Measurements from ENCODE around the gene OR2T11.
"Not testable (repeated sequence)": the region's sequence is repeated elsewhere in the genome, so short reads cannot be mapped to it uniquely, and the experiment has no call there.

Gene OR2T11, protein sequence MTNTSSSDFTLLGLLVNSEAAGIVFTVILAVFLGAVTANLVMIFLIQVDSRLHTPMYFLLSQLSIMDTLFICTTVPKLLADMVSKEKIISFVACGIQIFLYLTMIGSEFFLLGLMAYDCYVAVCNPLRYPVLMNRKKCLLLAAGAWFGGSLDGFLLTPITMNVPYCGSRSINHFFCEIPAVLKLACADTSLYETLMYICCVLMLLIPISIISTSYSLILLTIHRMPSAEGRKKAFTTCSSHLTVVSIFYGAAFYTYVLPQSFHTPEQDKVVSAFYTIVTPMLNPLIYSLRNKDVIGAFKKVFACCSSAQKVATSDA

GRCh38 chr1:248634991-248635390, at the start of gene OR2T11:
OR2T11 (minus strand) TSS chr1:248635091; CDS start chr1:248627128, 7,963 bp downstream.
- H3K4me1 ChIP-seq (ENCODE audit: insufficient read depth, low read length); H3K9me3 ChIP-seq (ENCODE audit: low read length); H3K36me3 ChIP-seq (ENCODE audit: insufficient read depth, low read length); H3K27me3 ChIP-seq (ENCODE audit: control insufficient read depth in 1 of 2, insufficient read depth in 2 of 2, low read length in 2 of 2); H3K4me3 ChIP-seq (ENCODE audit: low read depth in 1 of 2, low read length in 2 of 2); H3K27ac ChIP-seq (ENCODE audit: low read depth, low read length); H3K9ac ChIP-seq (ENCODE audit: low read length): not testable (repeated sequence)

DNA sequence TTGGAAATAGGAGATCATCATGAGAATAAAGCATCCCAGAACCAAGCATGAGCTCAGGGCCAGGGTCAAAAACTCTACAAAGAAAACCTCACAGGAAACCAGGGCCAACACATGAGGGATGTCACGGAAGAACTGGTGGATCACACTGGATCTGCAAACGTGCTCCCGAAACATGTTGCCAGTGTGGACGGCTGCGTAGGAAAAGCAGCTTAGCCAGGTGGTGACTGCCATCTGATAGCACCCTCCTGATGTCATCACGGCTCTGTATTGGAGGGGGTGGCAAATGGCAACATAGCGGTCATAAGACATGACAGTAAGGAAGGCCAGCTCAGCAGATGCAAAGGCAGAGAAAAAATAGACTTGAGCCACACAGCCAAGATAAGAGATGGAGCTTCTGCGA, 46.8 kb upstream of the OR2T11 start:
- Histone ChIP-seq H3K4me3 (ENCODE audit: low read depth in 1 of 2, low read length in 2 of 2) (no peak overlapping the region), H3K9me3 (ENCODE audit: low read length) (no peaks in the 10 kb centered on the region), H3K9ac (ENCODE audit: low read length) (no peak overlapping the region), H3K4me1 (ENCODE audit: insufficient read depth, low read length) (no peaks in the 10 kb centered on the region), H3K27me3 (ENCODE audit: control insufficient read depth in 1 of 2, insufficient read depth in 2 of 2, low read length in 2 of 2) (no peaks in the 10 kb centered on the region), H3K27ac (ENCODE audit: low read depth, low read length) (no peak overlapping the region), H3K36me3 (ENCODE audit: insufficient read depth, low read length) (no peaks in the 10 kb centered on the region)

GRCh38 chr1:248670003-248670402, 35.1 kb upstream of the OR2T11 start:
- Histone ChIP-seq H3K27me3 (ENCODE audit: control insufficient read depth in 1 of 2, insufficient read depth in 2 of 2, low read length in 2 of 2) (no peaks in the 10 kb centered on the region), H3K27ac (ENCODE audit: low read depth, low read length) (no peak overlapping the region), H3K36me3 (ENCODE audit: insufficient read depth, low read length) (no peaks in the 10 kb centered on the region), H3K9ac (ENCODE audit: low read length) (no peak overlapping the region), H3K4me3 (ENCODE audit: low read depth in 1 of 2, low read length in 2 of 2) (no peak overlapping the region), H3K9me3 (ENCODE audit: low read length) (no peaks in the 10 kb centered on the region), H3K4me1 (ENCODE audit: insufficient read depth, low read length) (no peaks in the 10 kb centered on the region)

- H3K9me3 ChIP-seq (ENCODE audit: low read length); H3K36me3 ChIP-seq (ENCODE audit: insufficient read depth, low read length); H3K27ac ChIP-seq (ENCODE audit: low read depth, low read length); H3K4me1 ChIP-seq (ENCODE audit: insufficient read depth, low read length); H3K27me3 ChIP-seq (ENCODE audit: control insufficient read depth in 1 of 2, insufficient read depth in 2 of 2, low read length in 2 of 2); H3K4me3 ChIP-seq (ENCODE audit: low read depth in 1 of 2, low read length in 2 of 2); H3K9ac ChIP-seq (ENCODE audit: low read length): not testable (repeated sequence)
Measured at GRCh38 chr1:248663453-248664328, 28.8 kb upstream of the OR2T11 start.

DNA sequence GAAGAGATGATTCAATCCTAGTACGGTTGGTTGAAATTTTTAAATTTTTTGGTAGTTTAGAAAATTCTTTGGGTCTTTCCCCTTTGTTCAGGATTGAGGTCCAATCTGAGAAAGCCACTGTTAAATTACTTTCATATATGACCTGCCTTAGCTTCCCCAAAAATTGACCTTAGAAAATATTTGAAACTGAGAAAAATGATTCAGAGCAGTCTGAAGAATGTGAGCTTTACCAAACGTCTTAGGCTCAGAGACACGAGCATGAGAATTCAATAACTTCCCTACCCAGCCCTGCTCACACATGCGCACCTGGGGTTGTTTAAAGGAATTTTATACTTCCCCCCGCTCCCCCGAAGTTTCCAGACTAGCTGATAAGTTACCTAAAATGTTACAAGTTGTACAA, 21.9 kb upstream of the OR2T11 start:
- H3K36me3 ChIP-seq (ENCODE audit: insufficient read depth, low read length); H3K9me3 ChIP-seq (ENCODE audit: low read length); H3K4me1 ChIP-seq (ENCODE audit: insufficient read depth, low read length); H3K9ac ChIP-seq (ENCODE audit: low read length); H3K27ac ChIP-seq (ENCODE audit: low read depth, low read length); H3K27me3 ChIP-seq (ENCODE audit: control insufficient read depth in 1 of 2, insufficient read depth in 2 of 2, low read length in 2 of 2); H3K4me3 ChIP-seq (ENCODE audit: low read depth in 1 of 2, low read length in 2 of 2): not testable (repeated sequence)

- not testable (repeated sequence) for H3K4me1 ChIP-seq (ENCODE audit: insufficient read depth, low read length); H3K9ac ChIP-seq (ENCODE audit: low read length); H3K27ac ChIP-seq (ENCODE audit: low read depth, low read length); H3K9me3 ChIP-seq (ENCODE audit: low read length); H3K36me3 ChIP-seq (ENCODE audit: insufficient read depth, low read length); H3K4me3 ChIP-seq (ENCODE audit: low read depth in 1 of 2, low read length in 2 of 2); H3K27me3 ChIP-seq (ENCODE audit: control insufficient read depth in 1 of 2, insufficient read depth in 2 of 2, low read length in 2 of 2)
Measured at GRCh38 chr1:248655354-248655753, 20.5 kb upstream of the OR2T11 start, which contains the start of gene OR2T27. OR2T27 (minus strand) TSS chr1:248655528; CDS start chr1:248650884, 4,644 bp downstream.

- H3K27ac ChIP-seq (ENCODE audit: low read depth, low read length); H3K4me3 ChIP-seq (ENCODE audit: low read depth in 1 of 2, low read length in 2 of 2); H3K36me3 ChIP-seq (ENCODE audit: insufficient read depth, low read length); H3K27me3 ChIP-seq (ENCODE audit: control insufficient read depth in 1 of 2, insufficient read depth in 2 of 2, low read length in 2 of 2); H3K9me3 ChIP-seq (ENCODE audit: low read length); H3K4me1 ChIP-seq (ENCODE audit: insufficient read depth, low read length); H3K9ac ChIP-seq (ENCODE audit: low read length): not testable (repeated sequence)
Measured at GRCh38 chr1:248648770-248649536, 14.1 kb upstream of the OR2T11 start.

DNA sequence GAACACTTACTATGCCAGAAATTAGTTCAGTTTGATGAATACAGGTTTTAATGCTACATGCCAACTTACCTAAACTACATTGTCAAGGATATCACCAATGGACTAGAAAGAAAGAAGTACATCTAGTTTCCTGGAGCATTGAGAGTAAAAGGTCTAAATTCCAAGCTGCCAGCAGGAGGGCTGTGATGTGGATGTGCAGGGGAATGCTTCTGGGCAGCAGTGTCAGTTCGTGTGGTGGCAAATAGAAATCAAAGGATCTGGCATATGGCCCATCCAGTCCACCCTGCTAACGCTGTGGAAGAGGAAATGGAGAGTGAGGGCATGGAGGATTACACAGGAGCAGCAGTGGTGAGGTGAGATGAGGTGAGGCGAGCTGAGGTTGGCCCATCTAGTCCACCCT, 10.3 kb upstream of the OR2T11 start, which contains the start of gene OR2T35:
OR2T35 (minus strand) TSS at position 101 of the 400 bp plus-strand sequence. CDS start 6,020 bp downstream, outside the sequence.
- H3K36me3 ChIP-seq (ENCODE audit: insufficient read depth, low read length); H3K27ac ChIP-seq (ENCODE audit: low read depth, low read length); H3K9me3 ChIP-seq (ENCODE audit: low read length); H3K27me3 ChIP-seq (ENCODE audit: control insufficient read depth in 1 of 2, insufficient read depth in 2 of 2, low read length in 2 of 2); H3K4me1 ChIP-seq (ENCODE audit: insufficient read depth, low read length); H3K9ac ChIP-seq (ENCODE audit: low read length); H3K4me3 ChIP-seq (ENCODE audit: low read depth in 1 of 2, low read length in 2 of 2): not testable (repeated sequence)

GRCh38 chr1:248642971-248643651, 8.2 kb upstream of the OR2T11 start:
- not testable (repeated sequence) for H3K4me1 ChIP-seq (ENCODE audit: insufficient read depth, low read length); H3K36me3 ChIP-seq (ENCODE audit: insufficient read depth, low read length); H3K27me3 ChIP-seq (ENCODE audit: control insufficient read depth in 1 of 2, insufficient read depth in 2 of 2, low read length in 2 of 2); H3K9me3 ChIP-seq (ENCODE audit: low read length); H3K4me3 ChIP-seq (ENCODE audit: low read depth in 1 of 2, low read length in 2 of 2); H3K9ac ChIP-seq (ENCODE audit: low read length); H3K27ac ChIP-seq (ENCODE audit: low read depth, low read length)

DNA sequence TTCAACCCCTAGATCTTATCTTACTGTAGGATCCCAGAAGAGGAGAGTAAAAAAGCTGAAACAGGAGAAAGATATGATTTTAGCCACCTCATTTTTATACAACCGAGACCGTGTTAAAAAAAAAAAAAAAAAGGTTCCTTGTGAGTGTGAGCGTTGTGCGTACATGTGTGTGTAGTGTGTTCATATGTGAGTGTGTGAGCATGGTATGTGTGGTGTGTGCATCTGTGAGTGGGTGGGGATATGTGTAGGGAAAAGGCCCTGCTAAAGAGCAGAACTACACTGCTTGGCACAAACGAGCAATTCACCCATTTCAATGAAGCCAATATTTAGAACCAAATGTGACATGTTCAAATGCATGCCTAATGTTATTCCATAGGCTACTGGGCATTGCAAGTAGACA, 6.7 kb upstream of the OR2T11 start:
- H3K36me3 ChIP-seq (ENCODE audit: insufficient read depth, low read length); H3K9ac ChIP-seq (ENCODE audit: low read length); H3K4me3 ChIP-seq (ENCODE audit: low read depth in 1 of 2, low read length in 2 of 2); H3K27ac ChIP-seq (ENCODE audit: low read depth, low read length); H3K4me1 ChIP-seq (ENCODE audit: insufficient read depth, low read length); H3K27me3 ChIP-seq (ENCODE audit: control insufficient read depth in 1 of 2, insufficient read depth in 2 of 2, low read length in 2 of 2); H3K9me3 ChIP-seq (ENCODE audit: low read length): not testable (repeated sequence)

- H3K4me3 ChIP-seq (ENCODE audit: low read depth in 1 of 2, low read length in 2 of 2); H3K27ac ChIP-seq (ENCODE audit: low read depth, low read length); H3K27me3 ChIP-seq (ENCODE audit: control insufficient read depth in 1 of 2, insufficient read depth in 2 of 2, low read length in 2 of 2); H3K9me3 ChIP-seq (ENCODE audit: low read length); H3K9ac ChIP-seq (ENCODE audit: low read length); H3K36me3 ChIP-seq (ENCODE audit: insufficient read depth, low read length); H3K4me1 ChIP-seq (ENCODE audit: insufficient read depth, low read length): not testable (repeated sequence)
Measured at GRCh38 chr1:248640906-248641305, 6.0 kb upstream of the OR2T11 start.
